ENCODE results near the gene SRF. TPM values are rescaled to one million over a fixed set of nuclear protein-coding genes. Genes with fewer than 3 reads are reported as not detected.

SRF gene
- total RNA-seq, 2 donors from 2014 or later = 40.5 to 56.3 TPM

- no peaks in the 10 kb centered on the region for H3K9me3 ChIP-seq
- TF ChIP-seq, protein P1, sequence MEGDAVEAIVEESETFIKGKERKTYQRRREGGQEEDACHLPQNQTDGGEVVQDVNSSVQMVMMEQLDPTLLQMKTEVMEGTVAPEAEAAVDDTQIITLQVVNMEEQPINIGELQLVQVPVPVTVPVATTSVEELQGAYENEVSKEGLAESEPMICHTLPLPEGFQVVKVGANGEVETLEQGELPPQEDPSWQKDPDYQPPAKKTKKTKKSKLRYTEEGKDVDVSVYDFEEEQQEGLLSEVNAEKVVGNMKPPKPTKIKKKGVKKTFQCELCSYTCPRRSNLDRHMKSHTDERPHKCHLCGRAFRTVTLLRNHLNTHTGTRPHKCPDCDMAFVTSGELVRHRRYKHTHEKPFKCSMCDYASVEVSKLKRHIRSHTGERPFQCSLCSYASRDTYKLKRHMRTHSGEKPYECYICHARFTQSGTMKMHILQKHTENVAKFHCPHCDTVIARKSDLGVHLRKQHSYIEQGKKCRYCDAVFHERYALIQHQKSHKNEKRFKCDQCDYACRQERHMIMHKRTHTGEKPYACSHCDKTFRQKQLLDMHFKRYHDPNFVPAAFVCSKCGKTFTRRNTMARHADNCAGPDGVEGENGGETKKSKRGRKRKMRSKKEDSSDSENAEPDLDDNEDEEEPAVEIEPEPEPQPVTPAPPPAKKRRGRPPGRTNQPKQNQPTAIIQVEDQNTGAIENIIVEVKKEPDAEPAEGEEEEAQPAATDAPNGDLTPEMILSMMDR (IDR thresholded peaks at IDR 0.05) = no peak
- TF ChIP-seq POLR2A (IDR thresholded peaks at IDR 0.05) (no peak), POLR2AphosphoS5 (IDR thresholded peaks at IDR 0.05) (no peak)
- H3K4me1 ChIP-seq (replicated peaks) = peaks cover 9% of the 10 kb centered on the region
- intact Hi-C loops (cut with DNase I) = no loop called here
- H3K27ac ChIP-seq = no peak overlapping the region
- H3K27me3 ChIP-seq (replicated peaks; ENCODE audit: insufficient read depth) = no peaks in the 10 kb centered on the region
- peaks cover 0 to 7% of the 10 kb centered on the region in 2 donors for H3K36me3 ChIP-seq
- no peak overlapping the region for H3K4me3 ChIP-seq
- DNase-seq (ENCODE audit: low spot score) = no peak
- 96% methylated on average over 14 of the region's 14 CpGs for WGBS
These were observed 14.9 kb downstream of the SRF start for GRCh38 chr6:43186019-43186418.

DNA sequence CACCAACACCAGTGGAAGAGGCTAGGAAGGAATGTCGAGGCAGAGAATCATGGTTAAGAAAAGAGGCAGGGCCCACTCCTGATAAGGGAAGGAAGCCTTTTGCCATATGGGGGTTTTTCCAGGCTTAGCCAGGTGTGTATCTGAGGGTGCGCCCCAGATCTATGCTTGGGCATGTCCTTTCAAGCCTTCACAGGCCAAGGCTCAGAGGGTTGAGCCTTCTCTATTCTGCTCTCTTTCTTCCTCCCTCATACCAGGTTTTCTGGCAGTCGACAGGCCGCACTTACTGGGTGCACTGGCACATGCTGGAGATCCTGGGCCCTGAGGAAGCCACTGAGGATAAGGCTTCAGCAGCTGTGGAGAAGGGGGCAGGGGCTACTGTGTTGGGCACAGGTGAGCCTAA is 15.6 kb downstream of the SRF start:
- Histone ChIP-seq H3K27me3 (replicated peaks; ENCODE audit: insufficient read depth) (no peaks in the 10 kb centered on the region), H3K36me3 (peaks cover 0 to 7% of the 10 kb centered on the region in 2 donors), H3K4me3 (no peak overlapping the region), H3K4me1 (replicated peaks) (peaks cover 9% of the 10 kb centered on the region), H3K27ac (no peak overlapping the region), H3K9me3 (no peaks in the 10 kb centered on the region)
- WGBS = 85% methylated on average over 4 of the region's 4 CpGs
- DNase-seq (ENCODE audit: low spot score) = no peak
- intact Hi-C loops (cut with DNase I) = no loop called here
- TF ChIP-seq POLR2AphosphoS5 (IDR thresholded peaks at IDR 0.05) (no peak), POLR2A (IDR thresholded peaks at IDR 0.05) (no peak)
- TF ChIP-seq, protein P1 (IDR thresholded peaks at IDR 0.05) = no peak

DNA sequence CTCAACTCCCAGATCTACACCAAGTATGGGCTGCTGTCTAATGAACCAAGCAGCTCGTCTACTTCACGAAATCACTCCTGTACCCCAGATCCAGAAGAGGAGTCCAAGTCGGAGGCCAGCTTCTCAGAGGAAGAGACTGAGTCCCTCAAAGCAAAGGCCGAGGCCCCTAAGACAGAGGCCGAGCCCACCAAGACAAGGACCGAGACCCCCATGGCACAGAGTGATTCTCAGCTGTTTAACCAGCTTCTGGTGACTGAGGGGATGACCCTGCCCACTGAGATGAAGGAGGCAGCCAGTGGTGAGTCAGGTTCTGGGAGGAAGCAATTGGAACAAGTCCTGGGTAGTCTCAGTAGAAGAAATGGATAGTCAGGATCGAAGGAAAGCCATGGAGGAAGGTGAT is 16.8 kb downstream of the SRF start:
- Histone ChIP-seq H3K36me3 (peaks cover 0 to 7% of the 10 kb centered on the region in 2 donors), H3K9me3 (no peaks in the 10 kb centered on the region), H3K27me3 (replicated peaks; ENCODE audit: insufficient read depth) (no peaks in the 10 kb centered on the region), H3K4me3 (no peak overlapping the region), H3K27ac (no peak overlapping the region), H3K4me1 (replicated peaks) (peaks cover 4% of the 10 kb centered on the region)
- 95% methylated on average over 7 of the region's 7 CpGs for WGBS
- intact Hi-C loops (cut with DNase I) = no loop called here
- DNase-seq (ENCODE audit: low spot score) = no peak
- TF ChIP-seq, protein P1 (IDR thresholded peaks at IDR 0.05) = no peak
- TF ChIP-seq POLR2A (IDR thresholded peaks at IDR 0.05) = no peak

DNA sequence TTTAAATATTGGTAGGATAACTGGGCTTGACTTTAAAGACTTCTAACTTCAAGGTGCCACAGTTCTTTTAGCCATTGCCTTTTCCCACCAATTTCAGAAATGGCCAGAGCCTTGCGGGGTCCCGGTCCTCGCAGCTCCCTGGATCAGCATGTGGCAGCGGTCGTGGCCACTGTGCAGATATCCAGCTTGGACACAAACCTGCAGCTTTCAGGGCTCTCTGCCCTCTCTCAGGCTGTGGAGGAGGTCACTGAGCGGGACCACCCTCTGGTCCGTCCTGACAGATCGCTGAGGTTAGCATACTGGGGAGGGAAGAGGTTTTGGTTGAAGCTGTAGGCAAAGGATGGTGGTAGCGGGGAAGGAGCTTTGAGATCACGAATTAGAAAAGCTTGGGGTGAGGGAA is 17.4 kb downstream of the SRF start:
- Histone ChIP-seq H3K9me3 (no peaks in the 10 kb centered on the region), H3K27me3 (replicated peaks; ENCODE audit: insufficient read depth) (no peaks in the 10 kb centered on the region), H3K4me1 (replicated peaks) (no peaks in the 10 kb centered on the region), H3K4me3 (no peak overlapping the region), H3K27ac (no peak overlapping the region), H3K36me3 (peaks cover 0 to 7% of the 10 kb centered on the region in 2 donors)
- TF ChIP-seq POLR2A (IDR thresholded peaks at IDR 0.05) = no peak
- TF ChIP-seq, protein P1 (IDR thresholded peaks at IDR 0.05) = no peak
- TF ChIP-seq POLR2AphosphoS5 (IDR thresholded peaks at IDR 0.05) = no peak
- intact Hi-C loops (cut with DNase I) = no loop called here
- DNase-seq (ENCODE audit: low spot score) = no peak
- 90% methylated on average over 10 of the region's 10 CpGs for WGBS

DNA sequence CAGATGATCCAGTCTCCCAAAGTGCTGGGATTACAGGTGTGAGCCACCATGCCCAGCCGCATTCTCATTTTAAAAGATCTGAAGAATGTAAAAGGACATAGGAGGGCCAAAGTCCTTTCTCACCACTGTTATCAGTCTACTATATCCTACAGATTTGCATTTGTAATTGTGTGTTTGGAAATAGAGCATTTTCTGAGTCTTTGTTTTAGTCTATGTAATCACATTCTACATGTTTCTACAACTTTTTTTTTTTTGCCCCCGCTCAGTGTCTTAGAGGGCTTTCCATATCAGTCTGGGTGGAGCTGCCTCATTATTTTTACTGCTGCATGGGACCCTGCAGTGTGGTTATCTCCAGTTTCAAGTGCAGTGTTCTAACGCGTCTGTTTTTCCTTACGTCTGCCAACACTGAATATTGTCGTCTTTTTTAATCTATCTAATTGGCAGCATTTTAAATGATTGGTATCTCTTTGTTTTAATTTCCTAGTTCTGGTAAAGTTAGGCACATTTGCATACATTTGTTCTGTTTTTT is 18.8 kb downstream of the SRF start:
- no peak for TF ChIP-seq POLR2AphosphoS5 (IDR thresholded peaks at IDR 0.05)
- TF ChIP-seq, protein P1 (IDR thresholded peaks at IDR 0.05) = no peak
- no peak for TF ChIP-seq POLR2A (IDR thresholded peaks at IDR 0.05)
- Histone ChIP-seq H3K4me1 (replicated peaks) (no peaks in the 10 kb centered on the region), H3K36me3 (peaks cover 0 to 7% of the 10 kb centered on the region in 2 donors), H3K27me3 (replicated peaks; ENCODE audit: insufficient read depth) (no peaks in the 10 kb centered on the region), H3K9me3 (no peaks in the 10 kb centered on the region), H3K27ac (no peak overlapping the region), H3K4me3 (no peak overlapping the region)
- no peak for DNase-seq (ENCODE audit: low spot score)
- 79% methylated on average over 6 of the region's 6 CpGs for WGBS
- intact Hi-C loops (cut with DNase I) = no loop called here

All from prostate gland (tissue), 2 donors.